SK-N-SH (cell line): ENCODE data around the gene PAN3. TPM values are rescaled to one million over a fixed set of nuclear protein-coding genes. Genes with fewer than 3 reads are reported as not detected.

Experiments
- CTCF ChIA-PET: fragments of 300-600, 350-600 bp; formaldehyde crosslinking; extraction: SDS; loops from one replicate; lab custom pipeline; 2021; lab: Yijun Ruan, JAX
- POLR2A ChIA-PET: fragments of 350-600 bp; sonication (Branson Sonifier 250); formaldehyde crosslinking; extraction: SDS; loops from one replicate; lab custom pipeline; 2020; ENCODE audit warnings: antibody characterized with exemption, inconsistent platforms; lab: Yijun Ruan, JAX
- DNase-seq: peaks from one replicate; pipeline ENCODE4 v3.0.0; 2012
- H2AFZ ChIP-seq: fragments of 200-600 bp; sonication (generic); 2 replicates; pipeline ENCODE4 v1.8.1; 2016; ENCODE audit warnings: antibody characterized with exemption, mild to moderate bottlenecking, low read depth
- H3F3A ChIP-seq: fragments of 200-600 bp; sonication (generic); replicated peaks from 2 replicates; pipeline ENCODE3; 2016; ENCODE audit warnings: antibody characterized with exemption, mild to moderate bottlenecking; ENCODE audit not compliant: insufficient read depth
- H3K27ac ChIP-seq, 2 experiments: fragments of 200-500 bp in 1 of 2; fragments of 200-600 bp in 1 of 2; sonication (Bioruptor generic) in 1 of 2; sonication (generic), shearing (Covaris generic) in 1 of 2; 2 replicates each; pipeline versions ENCODE4 v1.5.1 to v1.6.1; 2014 to 2016; ENCODE audit warnings: low read depth in 2 of 2, inconsistent platforms in 1 of 2, low read length in 1 of 2, mild to moderate bottlenecking in 1 of 2, mixed read lengths in 1 of 2
- H3K27me3 ChIP-seq: fragments of 200-600 bp; sonication (generic), shearing (Covaris generic); 2 replicates; pipeline ENCODE4 v1.6.1; 2016; ENCODE audit warnings: mixed run types; ENCODE audit not compliant: insufficient read depth
- H3K36me3 ChIP-seq, 2 experiments: fragments of 200-500 bp in 1 of 2; fragments of 200-600 bp in 1 of 2; sonication (Bioruptor generic) in 1 of 2; sonication (generic) in 1 of 2; replicated peaks in 1 of 2; 2 replicates each; pipeline versions ENCODE3 to v1.5.1; 2014 to 2016; ENCODE audit warnings: low read length in 1 of 2, mild to moderate bottlenecking in 1 of 2; ENCODE audit not compliant: insufficient read depth in 2 of 2, control insufficient read depth in 1 of 2
- H3K4me1 ChIP-seq, 2 experiments: fragments of 200-500 bp in 1 of 2; fragments of 200-600 bp in 1 of 2; sonication (Bioruptor generic) in 1 of 2; sonication (generic), shearing (Covaris generic) in 1 of 2; 2 replicates each; pipeline versions ENCODE4 v1.5.1 to v1.6.1; 2014 to 2016; ENCODE audit warnings: low read depth in 1 of 2, low read length in 1 of 2, mixed run types in 1 of 2; ENCODE audit not compliant: insufficient read depth in 2 of 2, control insufficient read depth in 1 of 2
- H3K4me2 ChIP-seq: fragments of 200-600 bp; sonication (generic), shearing (Covaris generic); 2 replicates; pipeline ENCODE4 v1.6.1; 2017; ENCODE audit warnings: mixed run types
- H3K4me3 ChIP-seq, 2 experiments: fragments of 200-500 bp in 1 of 2; fragments of 200-600 bp in 1 of 2; sonication (Bioruptor generic) in 1 of 2; sonication (generic), shearing (Covaris generic) in 1 of 2; 2 replicates each; pipeline versions ENCODE4 v1.5.1 to v1.8.1; 2014 to 2016; ENCODE audit warnings: low read depth in 2 of 2, inconsistent platforms in 1 of 2, low read length in 1 of 2, mild to moderate bottlenecking in 1 of 2, mixed read lengths in 1 of 2, moderate library complexity in 1 of 2
- H3K79me2 ChIP-seq: fragments of 200-600 bp; sonication (generic); 2 replicates; pipeline ENCODE4 v1.8.1; 2017; ENCODE audit warnings: mild to moderate bottlenecking; ENCODE audit not compliant: insufficient read depth
- H3K9ac ChIP-seq: fragments of 200-600 bp; sonication (generic); 2 replicates; pipeline ENCODE4 v1.6.1; 2017; ENCODE audit warnings: mixed run types
- H3K9me2 ChIP-seq: fragments of 200-600 bp; sonication (generic); 2 replicates; pipeline ENCODE4 v1.6.1; 2017; ENCODE audit warnings: mixed run types
- H3K9me3 ChIP-seq: fragments of 200-600 bp; sonication (generic); 2 replicates; pipeline ENCODE4 v1.6.1; 2017; ENCODE audit warnings: mixed run types, mild to moderate bottlenecking, moderate library complexity
- H4K20me1 ChIP-seq: fragments of 200-600 bp; sonication (generic); 2 replicates; pipeline ENCODE4 v1.6.1; 2017; ENCODE audit warnings: mild to moderate bottlenecking, mixed run types; ENCODE audit not compliant: insufficient read depth
- CHD2 ChIP-seq: fragments of 150-350 bp; IDR thresholded peaks from 2 replicates; pipeline ENCODE4 v1.6.1; 2018; ENCODE audit warnings: low read length; ENCODE audit not compliant: partially characterized antibody
- EZH2phosphoT487 ChIP-seq: fragments of 200-600 bp; sonication (generic); IDR thresholded peaks from 2 replicates; pipeline ENCODE4 v1.6.1; 2017; ENCODE audit warnings: low read depth, mixed run types, mild to moderate bottlenecking, antibody characterized with exemption, moderate library complexity, borderline replicate concordance
- FOSL2 ChIP-seq: IDR thresholded peaks from 2 replicates; pipeline ENCODE4 v1.4.0; 2012; ENCODE audit warnings: low read depth, mild to moderate bottlenecking, moderate library complexity, borderline replicate concordance
- FOXJ3 ChIP-seq: sonication (generic); formaldehyde crosslinking; IDR thresholded peaks from 2 replicates; pipeline ENCODE4 v1.5.1; 2020; ENCODE audit warnings: mild to moderate bottlenecking, missing genetic modification reagents
- GATA2 ChIP-seq: sonication (generic); formaldehyde crosslinking; IDR thresholded peaks from 2 replicates; pipeline ENCODE4 v1.5.0; 2020; ENCODE audit warnings: mild to moderate bottlenecking, missing genetic modification reagents
- JUND ChIP-seq: IDR thresholded peaks from 2 replicates; pipeline ENCODE4 v1.4.0; 2012
- NFIC ChIP-seq: IDR thresholded peaks from 2 replicates; pipeline ENCODE4 v1.4.0; 2012; ENCODE audit warnings: borderline replicate concordance
- NRF1 ChIP-seq: IDR thresholded peaks from 2 replicates; pipeline ENCODE4 v1.6.1; 2012; ENCODE audit warnings: low read depth, mild to moderate bottlenecking, low read length
- POLR2AphosphoS5 ChIP-seq: IDR thresholded peaks from 2 replicates; pipeline ENCODE4 v1.6.1; 2012; ENCODE audit warnings: low read depth, low read length
- RCOR1 ChIP-seq: fragments of 150-350 bp; IDR thresholded peaks from 2 replicates; pipeline ENCODE4 v1.6.1; 2017; ENCODE audit warnings: antibody characterized with exemption, low read length
- TAF1 ChIP-seq: IDR thresholded peaks from 2 replicates; pipeline ENCODE4 v1.6.1; 2012; ENCODE audit warnings: low read depth, mild to moderate bottlenecking, low read length, moderate library complexity, borderline replicate concordance
- YY1 ChIP-seq: IDR thresholded peaks from 2 replicates; pipeline ENCODE4 v1.4.0; 2012; ENCODE audit warnings: low read depth, mild to moderate bottlenecking
- WGBS: methylation state at CpG from one replicate; pipeline ENCODE4 v1.1.6; 2017; ENCODE audit warnings: low lambda C conversion rate; 5-methylcytosine and 5-hydroxymethylcytosine counted together
- polyA plus RNA-seq, 3 experiments: library from polyadenylated mRNA; depleted of rRNA; stranded (reverse); fragments of >200 nt; gene quantifications; 2 replicates each; pipeline ENCODE4 v1.2.3, GENCODE V29; 2012
- TF ChIP-seq, protein P1 (sequence below): IDR thresholded peaks from 2 replicates; pipeline ENCODE4; 2012
- TF ChIP-seq, protein P2 (sequence below): IDR thresholded peaks from 2 replicates; pipeline ENCODE4 v1.4.0; 2012; ENCODE audit warnings: low read depth, borderline replicate concordance
- TF ChIP-seq, protein P3 (sequence below): IDR thresholded peaks from 2 replicates; pipeline ENCODE4 v1.4.0; 2012; ENCODE audit warnings: low read depth
- TF ChIP-seq, protein P4 (sequence below): IDR thresholded peaks from 2 replicates; pipeline ENCODE4 v1.4.0; 2012; ENCODE audit warnings: low read depth, borderline replicate concordance
- TF ChIP-seq, protein P5 (sequence below): IDR thresholded peaks from 2 replicates; pipeline ENCODE4 v1.6.1; 2012; ENCODE audit warnings: mild to moderate bottlenecking, low read depth, low read length, moderate library complexity

PAN3 gene
- polyA plus RNA-seq, 1 of the 3 experiments (the other 2 are of a cell fraction): 6.4 TPM

DNA sequence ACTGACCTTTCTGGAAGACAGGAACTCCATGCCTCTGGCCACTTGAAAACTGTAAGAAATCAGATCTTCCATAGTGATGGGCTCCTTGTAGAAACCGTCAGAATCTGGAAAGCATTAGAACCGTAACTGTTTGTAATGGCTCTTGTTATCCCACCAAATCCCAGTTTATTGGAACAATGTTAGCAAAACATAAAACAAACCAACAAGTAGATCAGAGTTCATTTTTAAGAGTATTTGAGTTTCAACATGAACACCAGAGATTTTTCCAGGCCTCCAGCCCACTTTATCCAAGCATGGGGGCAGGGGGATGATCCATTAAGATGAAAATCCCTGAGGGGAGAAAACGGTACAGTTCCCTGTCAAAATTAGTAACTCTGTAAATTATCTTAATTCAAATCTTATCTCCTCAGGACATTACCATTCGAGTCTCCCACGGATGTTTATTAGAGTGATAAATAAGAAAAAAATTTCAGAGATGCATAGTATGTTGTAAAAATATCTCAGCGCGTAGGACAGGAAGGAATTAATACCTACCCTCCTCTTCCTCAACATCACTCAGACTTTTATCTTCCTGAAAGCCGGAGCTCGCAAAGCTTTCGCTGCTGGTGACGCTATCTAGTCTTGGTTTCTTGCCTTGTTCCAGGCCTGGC lies 184.0 kb downstream of the PAN3 start:
- Histone ChIP-seq H3K4me2 (no peak overlapping the region), H3K36me3 (no peaks in the 10 kb centered on the region), H3K9me3 (no peaks in the 10 kb centered on the region), H3K79me2 (no peaks in the 10 kb centered on the region), H3K4me3 (no peak overlapping the region), H2AFZ (peak overlapping the region; percentile 78; the same call in 1 of the 2 replicates), H3K27ac (no peak overlapping the region), H3K9ac (no peak overlapping the region), H3F3A (no peaks in the 10 kb centered on the region), H3K4me1 (peaks cover 10 to 11% of the 10 kb centered on the region in 2 experiments; a peak in 3 of 4 replicates), H3K27me3 (no peaks in the 10 kb centered on the region), H4K20me1 (no peaks in the 10 kb centered on the region), H3K9me2 (no peaks in the 10 kb centered on the region)
- ChIA-PET CTCF (interaction anchor here (1.5 to 4.1 kb wide), 3 partner anchors 11 to 474 kb away, joined by 4 to 22 read pairs (median 12); no protein-coding TSS in a partner anchor), POLR2A (no interaction called here)
- DNase-seq: peak; percentile 37
- TF ChIP-seq CHD2 (peak; percentile 24), YY1 (no peak), FOSL2 (no peak), EZH2phosphoT487 (no peak), POLR2AphosphoS5 (no peak), NRF1 (no peak), GATA2 (peak; percentile 34; the same call in 1 of the 2 replicates), TAF1 (no peak)
- TF ChIP-seq, protein P1, sequence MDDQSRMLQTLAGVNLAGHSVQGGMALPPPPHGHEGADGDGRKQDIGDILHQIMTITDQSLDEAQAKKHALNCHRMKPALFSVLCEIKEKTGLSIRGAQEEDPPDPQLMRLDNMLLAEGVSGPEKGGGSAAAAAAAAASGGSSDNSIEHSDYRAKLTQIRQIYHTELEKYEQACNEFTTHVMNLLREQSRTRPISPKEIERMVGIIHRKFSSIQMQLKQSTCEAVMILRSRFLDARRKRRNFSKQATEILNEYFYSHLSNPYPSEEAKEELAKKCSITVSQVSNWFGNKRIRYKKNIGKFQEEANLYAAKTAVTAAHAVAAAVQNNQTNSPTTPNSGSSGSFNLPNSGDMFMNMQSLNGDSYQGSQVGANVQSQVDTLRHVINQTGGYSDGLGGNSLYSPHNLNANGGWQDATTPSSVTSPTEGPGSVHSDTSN: no peak
- TF ChIP-seq, protein P2, sequence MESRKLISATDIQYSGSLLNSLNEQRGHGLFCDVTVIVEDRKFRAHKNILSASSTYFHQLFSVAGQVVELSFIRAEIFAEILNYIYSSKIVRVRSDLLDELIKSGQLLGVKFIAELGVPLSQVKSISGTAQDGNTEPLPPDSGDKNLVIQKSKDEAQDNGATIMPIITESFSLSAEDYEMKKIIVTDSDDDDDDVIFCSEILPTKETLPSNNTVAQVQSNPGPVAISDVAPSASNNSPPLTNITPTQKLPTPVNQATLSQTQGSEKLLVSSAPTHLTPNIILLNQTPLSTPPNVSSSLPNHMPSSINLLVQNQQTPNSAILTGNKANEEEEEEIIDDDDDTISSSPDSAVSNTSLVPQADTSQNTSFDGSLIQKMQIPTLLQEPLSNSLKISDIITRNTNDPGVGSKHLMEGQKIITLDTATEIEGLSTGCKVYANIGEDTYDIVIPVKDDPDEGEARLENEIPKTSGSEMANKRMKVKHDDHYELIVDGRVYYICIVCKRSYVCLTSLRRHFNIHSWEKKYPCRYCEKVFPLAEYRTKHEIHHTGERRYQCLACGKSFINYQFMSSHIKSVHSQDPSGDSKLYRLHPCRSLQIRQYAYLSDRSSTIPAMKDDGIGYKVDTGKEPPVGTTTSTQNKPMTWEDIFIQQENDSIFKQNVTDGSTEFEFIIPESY: no peak
- TF ChIP-seq, protein P3, sequence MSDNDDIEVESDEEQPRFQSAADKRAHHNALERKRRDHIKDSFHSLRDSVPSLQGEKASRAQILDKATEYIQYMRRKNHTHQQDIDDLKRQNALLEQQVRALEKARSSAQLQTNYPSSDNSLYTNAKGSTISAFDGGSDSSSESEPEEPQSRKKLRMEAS: no peak
- 59% methylated on average over 11 of the region's 11 CpGs for WGBS

DNA sequence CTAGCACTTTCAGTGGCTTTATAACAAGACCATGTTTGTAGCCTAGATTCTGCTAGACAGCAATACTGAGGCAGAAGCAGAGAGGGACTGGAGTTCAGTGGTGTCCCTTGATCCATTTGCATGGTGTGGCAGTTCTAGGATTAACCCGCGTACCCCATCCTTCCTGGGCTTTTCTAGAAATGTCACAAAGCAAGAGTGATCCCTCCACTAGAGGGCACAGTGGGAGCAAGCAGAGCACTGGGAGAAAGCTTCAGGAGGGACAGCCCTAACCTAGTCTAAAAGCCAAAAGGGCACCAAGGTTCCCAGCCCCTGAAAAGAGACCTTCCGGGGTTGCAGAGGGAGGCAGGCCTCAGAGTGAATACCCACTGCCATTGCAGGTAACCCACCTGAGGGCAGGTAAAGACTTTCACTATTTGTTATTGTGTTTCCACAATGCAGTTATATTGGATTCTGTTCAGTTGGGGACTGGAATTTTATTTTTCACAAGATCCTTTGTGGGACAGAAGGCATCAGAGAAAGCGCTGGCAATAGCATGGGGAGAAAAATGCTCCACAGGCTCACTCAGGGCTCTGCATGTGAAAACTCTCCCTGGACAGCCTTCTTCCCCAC lies 185.9 kb downstream of the PAN3 start:
- Histone ChIP-seq H3K27me3 (no peaks in the 10 kb centered on the region), H3K4me3 (peak overlapping the region in 1 of 2 experiments; percentile 43; a peak in 1 of 4 replicates), H3K36me3 (no peaks in the 10 kb centered on the region), H3K27ac (no peak overlapping the region), H3F3A (no peaks in the 10 kb centered on the region), H4K20me1 (no peaks in the 10 kb centered on the region), H3K9me3 (no peaks in the 10 kb centered on the region), H3K4me2 (no peak overlapping the region), H3K79me2 (no peaks in the 10 kb centered on the region), H2AFZ (no peak overlapping the region), H3K9me2 (no peaks in the 10 kb centered on the region), H3K9ac (no peak overlapping the region), H3K4me1 (peaks cover 10 to 11% of the 10 kb centered on the region in 2 experiments; a peak in 3 of 4 replicates)
- ChIA-PET CTCF (interaction anchor here (0.6 to 4.1 kb wide), 21 partner anchors 9 to 472 kb away, joined by 3 to 22 read pairs (median 5); partner anchors contain the start of gene POMP), POLR2A (no interaction called here)
- DNase-seq: peak; percentile 74
- WGBS: 60% methylated on average over 4 of the region's 4 CpGs
- TF ChIP-seq, protein P1: no peak
- no peak for TF ChIP-seq RCOR1
- no peak for TF ChIP-seq JUND
- TF ChIP-seq, protein P4, sequence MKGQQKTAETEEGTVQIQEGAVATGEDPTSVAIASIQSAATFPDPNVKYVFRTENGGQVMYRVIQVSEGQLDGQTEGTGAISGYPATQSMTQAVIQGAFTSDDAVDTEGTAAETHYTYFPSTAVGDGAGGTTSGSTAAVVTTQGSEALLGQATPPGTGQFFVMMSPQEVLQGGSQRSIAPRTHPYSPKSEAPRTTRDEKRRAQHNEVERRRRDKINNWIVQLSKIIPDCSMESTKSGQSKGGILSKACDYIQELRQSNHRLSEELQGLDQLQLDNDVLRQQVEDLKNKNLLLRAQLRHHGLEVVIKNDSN: no peak
- TF ChIP-seq, protein P5, sequence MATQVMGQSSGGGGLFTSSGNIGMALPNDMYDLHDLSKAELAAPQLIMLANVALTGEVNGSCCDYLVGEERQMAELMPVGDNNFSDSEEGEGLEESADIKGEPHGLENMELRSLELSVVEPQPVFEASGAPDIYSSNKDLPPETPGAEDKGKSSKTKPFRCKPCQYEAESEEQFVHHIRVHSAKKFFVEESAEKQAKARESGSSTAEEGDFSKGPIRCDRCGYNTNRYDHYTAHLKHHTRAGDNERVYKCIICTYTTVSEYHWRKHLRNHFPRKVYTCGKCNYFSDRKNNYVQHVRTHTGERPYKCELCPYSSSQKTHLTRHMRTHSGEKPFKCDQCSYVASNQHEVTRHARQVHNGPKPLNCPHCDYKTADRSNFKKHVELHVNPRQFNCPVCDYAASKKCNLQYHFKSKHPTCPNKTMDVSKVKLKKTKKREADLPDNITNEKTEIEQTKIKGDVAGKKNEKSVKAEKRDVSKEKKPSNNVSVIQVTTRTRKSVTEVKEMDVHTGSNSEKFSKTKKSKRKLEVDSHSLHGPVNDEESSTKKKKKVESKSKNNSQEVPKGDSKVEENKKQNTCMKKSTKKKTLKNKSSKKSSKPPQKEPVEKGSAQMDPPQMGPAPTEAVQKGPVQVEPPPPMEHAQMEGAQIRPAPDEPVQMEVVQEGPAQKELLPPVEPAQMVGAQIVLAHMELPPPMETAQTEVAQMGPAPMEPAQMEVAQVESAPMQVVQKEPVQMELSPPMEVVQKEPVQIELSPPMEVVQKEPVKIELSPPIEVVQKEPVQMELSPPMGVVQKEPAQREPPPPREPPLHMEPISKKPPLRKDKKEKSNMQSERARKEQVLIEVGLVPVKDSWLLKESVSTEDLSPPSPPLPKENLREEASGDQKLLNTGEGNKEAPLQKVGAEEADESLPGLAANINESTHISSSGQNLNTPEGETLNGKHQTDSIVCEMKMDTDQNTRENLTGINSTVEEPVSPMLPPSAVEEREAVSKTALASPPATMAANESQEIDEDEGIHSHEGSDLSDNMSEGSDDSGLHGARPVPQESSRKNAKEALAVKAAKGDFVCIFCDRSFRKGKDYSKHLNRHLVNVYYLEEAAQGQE: no peak
- TF ChIP-seq POLR2AphosphoS5: no peak
- TF ChIP-seq NFIC: no peak
- no peak for TF ChIP-seq FOXJ3 (CRISPR knock-in tag)
